HepG2 (cell line): ENCODE measurements around the gene USP17L17. TPM values are rescaled to one million over a fixed set of nuclear protein-coding genes. Genes with fewer than 3 reads are reported as not detected.
"Not testable (repeated sequence)": the region's sequence is repeated elsewhere in the genome, so short reads cannot be mapped to it uniquely, and the experiment has no call there.

Experiments
- ATAC-seq: fragments of 200-7000 bp; cut with Tn5 transposase; 3 replicates; pipeline ENCODE4 v1.9.1; 2020; ENCODE audit warnings: mild to moderate bottlenecking, moderate library complexity
- BruUV-seq: library from RNA; stranded (reverse); fragments of 400-500 nt; replicated peaks from 2 replicates; lab custom pipeline; 2021; lab: Mats Ljungman, UMichigan
- CTCF ChIA-PET: fragments of 300-600 bp; formaldehyde crosslinking; extraction: SDS; loops from one replicate; lab custom pipeline; 2021; ENCODE audit warnings: low total read pairs, inconsistent platforms, low intra/inter-chr PET ratio; lab: Yijun Ruan, JAX
- POLR2A ChIA-PET: fragments of 350-600 bp; sonication (Branson Sonifier 250); formaldehyde crosslinking; loops from one replicate; lab custom pipeline; 2020; ENCODE audit warnings: antibody characterized with exemption, inconsistent platforms; lab: Yijun Ruan, JAX
- DNase-seq: peaks from one replicate; pipeline ENCODE4 v3.0.0-alpha.2; 2015; ENCODE audit warnings: low spot score
- FAIRE-seq: peaks from 3 replicates; lab custom pipeline; 2011; peaks lifted over from hg19 to GRCh38; lab: Jason Lieb, UNC
- H2AFZ ChIP-seq: one replicate; pipeline ENCODE4 v1.6.1; 2011; ENCODE audit warnings: low read length, inconsistent platforms
- H3K27ac ChIP-seq: fragments of 300-600 bp; 3 replicates; pipeline ENCODE4 v1.8.0; 2011; ENCODE audit warnings: mixed run types, mild to moderate bottlenecking, mixed read lengths, low read length, inconsistent platforms; ENCODE audit not compliant: insufficient read depth; ENCODE audit errors: extremely low read length
- H3K27me3 ChIP-seq, 2 experiments: fragments of 200-600 bp in 1 of 2; 2 replicates in 1 of 2; 3 replicates in 1 of 2; pipeline versions ENCODE4 v1.6.0 to v1.8.0; 2011; ENCODE audit warnings: low read length in 2 of 2, mild to moderate bottlenecking in 2 of 2, moderate library complexity in 2 of 2, inconsistent platforms in 1 of 2; ENCODE audit not compliant: insufficient read depth in 2 of 2, control insufficient read depth in 1 of 2
- H3K36me3 ChIP-seq, 2 experiments: fragments of 200-600 bp in 1 of 2; replicated peaks in 1 of 2; 2 replicates in 1 of 2; 3 replicates in 1 of 2; pipeline versions ENCODE4 v1.5.1 to v1.8.0; 2011; ENCODE audit warnings: low read length in 2 of 2, inconsistent platforms in 1 of 2; ENCODE audit not compliant: insufficient read depth in 2 of 2, control insufficient read depth in 1 of 2
- H3K4me1 ChIP-seq: 2 replicates; pipeline ENCODE4 v1.5.1; 2012; ENCODE audit warnings: low read length, inconsistent platforms; ENCODE audit not compliant: insufficient read depth
- H3K4me2 ChIP-seq: 2 replicates; pipeline ENCODE4 v1.6.0; 2011; ENCODE audit warnings: low read depth, low read length, inconsistent platforms
- H3K4me3 ChIP-seq, 3 experiments: fragments of 200-600 bp in 1 of 3; sonication (generic), shearing (Covaris generic) in 1 of 3; replicated peaks in 1 of 3; 2 replicates each; pipeline ENCODE4 v1.5.1; 2011 to 2016; ENCODE audit warnings: low read length in 3 of 3, inconsistent platforms in 2 of 3, low read depth in 2 of 3, mild to moderate bottlenecking in 2 of 3, control low read depth in 1 of 3, mixed read lengths in 1 of 3; ENCODE audit not compliant: insufficient read depth in 1 of 3
- H3K79me2 ChIP-seq: one replicate; pipeline ENCODE4 v1.6.1; 2011; ENCODE audit warnings: low read length, inconsistent platforms; ENCODE audit not compliant: insufficient read depth
- H3K9ac ChIP-seq: 2 replicates; pipeline ENCODE4 v1.6.0; 2011; ENCODE audit warnings: mild to moderate bottlenecking, low read depth, low read length, inconsistent platforms; ENCODE audit not compliant: insufficient read depth
- H3K9me3 ChIP-seq: 2 replicates; pipeline ENCODE4 v1.5.1; 2012; ENCODE audit warnings: mild to moderate bottlenecking, low read length
- H4K20me1 ChIP-seq: 2 replicates; pipeline ENCODE4 v1.6.0; 2011; ENCODE audit warnings: inconsistent platforms, mild to moderate bottlenecking, low read length, moderate library complexity; ENCODE audit not compliant: insufficient read depth
- WGBS: methylation state at CpG from one replicate; pipeline ENCODE4 v1.1.6; 2017; ENCODE audit warnings: low lambda C conversion rate; 5-methylcytosine and 5-hydroxymethylcytosine counted together
- in situ Hi-C: cut with HindIII; loops from 2 replicates; pipeline ENCODE4 v1.10.0; 2017; ENCODE audit warnings: low pct_unique_long_range_greater_than_20kb; ENCODE audit not compliant: extremely low pct_ligation_motif_present
- intact Hi-C: fragments of 100-400 bp; cut with micrococcal nuclease; formaldehyde crosslinking; loops from one replicate; pipeline ENCODE4 v1.10.0; 2022; ENCODE audit not compliant: unreplicated experiment
- polyA plus RNA-seq, 8 experiments: library from polyadenylated mRNA; depleted of rRNA in 3 of 8; stranded (reverse) in 7 of 8; unstranded in 1 of 8; fragments of >200 nt; fragmentation: Illumina TruSeq in 4 of 8; extraction: Trizol in 4 of 8; gene quantifications; 2 replicates each; pipeline versions ENCODE4 v1.2.1 to v1.2.3, GENCODE V29; 2011 to 2016; ENCODE audit warnings: low read depth in 4 of 8, missing spikeins in 1 of 8, mixed read lengths in 1 of 8; ENCODE audit not compliant: insufficient read depth in 1 of 8
- total RNA-seq, 5 experiments: library from RNA; depleted of rRNA; stranded (reverse); fragments of >200 nt; fragmentation: Illumina TruSeq; extraction: Trizol; gene quantifications; 2 replicates each; pipeline ENCODE4 v1.2.3, GENCODE V29; 2016; ENCODE audit warnings: low read depth in 1 of 5

The USP17L17 gene
- total and polyA plus RNA-seq, 2 of the 13 experiments (the other 11 are each of a cell fraction or from before 2014, with no cell fraction given) = not detected

DNA sequence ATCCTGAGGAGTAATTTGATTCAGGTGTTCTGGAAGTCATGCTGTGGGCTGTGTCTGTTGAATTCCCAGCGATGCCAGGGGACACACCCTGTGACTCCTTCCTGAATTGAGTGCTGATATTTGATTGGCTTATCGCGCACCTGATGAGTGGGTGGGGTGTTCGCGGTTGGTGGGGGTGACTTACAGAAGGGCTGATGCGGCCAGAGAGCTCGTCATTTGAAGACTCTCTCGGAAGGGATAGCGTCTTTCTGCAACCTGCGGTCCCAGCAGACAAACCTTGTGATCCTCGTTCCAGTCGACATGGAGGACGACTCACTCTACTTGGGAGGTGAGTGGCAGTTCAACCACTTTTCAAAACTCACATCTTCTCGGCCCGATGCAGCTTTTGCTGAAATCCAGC, 9.6 kb upstream of the USP17L17 start, which contains the start of gene USP17L15:
TSS of gene USP17L15 (plus strand) at position 301 of the 400 bp plus-strand sequence. CDS start at position 301, 0 bp downstream.
- BruUV-seq, DNase-seq, H3K79me2 ChIP-seq, H3K9me3 ChIP-seq, H3K4me3 ChIP-seq, in situ Hi-C loops, POLR2A ChIA-PET, intact Hi-C loops, H3K27me3 ChIP-seq, ATAC-seq, H3K27ac ChIP-seq, H4K20me1 ChIP-seq, H2AFZ ChIP-seq, FAIRE-seq, H3K9ac ChIP-seq, H3K36me3 ChIP-seq, H3K4me2 ChIP-seq, H3K4me1 ChIP-seq, CTCF ChIA-PET: not testable (repeated sequence)
- no CpG with 5 or more reads among the region's 15 CpGs for WGBS

GRCh38 chr4:9238461-9238860, 5.2 kb upstream of the USP17L17 start:
- H3K4me1 ChIP-seq, DNase-seq, POLR2A ChIA-PET, H3K27ac ChIP-seq, H3K9me3 ChIP-seq, H3K27me3 ChIP-seq, H3K79me2 ChIP-seq, H4K20me1 ChIP-seq, intact Hi-C loops, FAIRE-seq, H3K9ac ChIP-seq, H3K4me2 ChIP-seq, BruUV-seq, H3K36me3 ChIP-seq, in situ Hi-C loops, H3K4me3 ChIP-seq, H2AFZ ChIP-seq, CTCF ChIA-PET, ATAC-seq: not testable (repeated sequence)
- 46% methylated on average over 12 of the region's 12 CpGs for WGBS

- CTCF ChIA-PET, H3K36me3 ChIP-seq, H4K20me1 ChIP-seq, FAIRE-seq, H3K9me3 ChIP-seq, H3K27me3 ChIP-seq, in situ Hi-C loops, H3K79me2 ChIP-seq, H3K4me2 ChIP-seq, H3K4me1 ChIP-seq, H3K9ac ChIP-seq, BruUV-seq, intact Hi-C loops, POLR2A ChIA-PET, H3K27ac ChIP-seq, H2AFZ ChIP-seq, DNase-seq, ATAC-seq, H3K4me3 ChIP-seq: not testable (repeated sequence)
- WGBS = 49% methylated on average over 22 of the region's 26 CpGs
Measured at GRCh38 chr4:9247953-9248680, 4.4 kb downstream of the USP17L17 start, which contains the start of gene USP17L18. Gene USP17L18, plus strand, starts transcription at chr4:9248630. Its CDS starts 0 bp downstream, at chr4:9248630.

DNA sequence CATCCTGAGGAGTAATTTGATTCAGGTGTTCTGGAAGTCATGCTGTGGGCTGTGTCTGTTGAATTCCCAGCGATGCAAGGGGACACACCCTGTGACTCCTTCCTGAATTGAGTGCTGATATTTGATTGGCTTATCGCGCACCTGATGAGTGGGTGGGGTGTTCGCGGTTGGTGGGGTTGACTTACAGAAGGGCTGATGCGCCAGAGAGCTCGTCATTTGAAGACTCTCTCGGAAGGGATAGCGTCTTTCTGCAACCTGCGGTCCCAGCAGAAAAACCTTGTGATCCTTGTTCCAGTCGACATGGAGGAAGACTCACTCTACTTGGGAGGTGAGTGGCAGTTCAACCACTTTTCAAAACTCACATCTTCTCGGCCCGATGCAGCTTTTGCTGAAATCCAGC, 9.4 kb downstream of the USP17L17 start, which contains the start of gene USP17L19:
TSS of gene USP17L19 (plus strand) at position 301 of the 400 bp plus-strand sequence. CDS start at position 301, 0 bp downstream.
- H3K4me1 ChIP-seq, H3K27ac ChIP-seq, in situ Hi-C loops, H3K36me3 ChIP-seq, H3K9ac ChIP-seq, DNase-seq, H3K27me3 ChIP-seq, intact Hi-C loops, H3K79me2 ChIP-seq, H2AFZ ChIP-seq, ATAC-seq, H4K20me1 ChIP-seq, POLR2A ChIA-PET, H3K4me3 ChIP-seq, CTCF ChIA-PET, BruUV-seq, H3K4me2 ChIP-seq, FAIRE-seq, H3K9me3 ChIP-seq: not testable (repeated sequence)
- no CpG with 5 or more reads among the region's 13 CpGs for WGBS
